Measurements from ENCODE around the gene SPATA6. TPM values are rescaled to one million over a fixed set of nuclear protein-coding genes. Genes with fewer than 3 reads are reported as not detected.
A peak's percentile ranks its signal among the peaks of the same experiment; 100 is the strongest.
"Not testable (repeated sequence)": the region's sequence is repeated elsewhere in the genome, so short reads cannot be mapped to it uniquely, and the experiment has no call there.

The SPATA6 gene
- 10 to 100 TPM in 3 of 4 donors, 1 to 10 TPM in 1; 7.8 to 41.8 (median 16.9) TPM for total RNA-seq

- peak; percentile 90 for DNase-seq (ENCODE audit: low spot score)
- no peak for TF ChIP-seq CTCF (IDR thresholded peaks at IDR 0.05)
- peak; percentile 97 for ATAC-seq (ENCODE audit: low FRiP score)
Measured at GRCh38 chr1:48471691-48472576, at the start of gene SPATA6. Gene SPATA6 (minus strand): TSS chr1:48472204. CDS start chr1:48472008, 196 bp downstream.

GRCh38 chr1:48519896-48520295 lies 47.9 kb upstream of the SPATA6 start:
- not testable (repeated sequence) for ATAC-seq (ENCODE audit: low FRiP score)

DNA sequence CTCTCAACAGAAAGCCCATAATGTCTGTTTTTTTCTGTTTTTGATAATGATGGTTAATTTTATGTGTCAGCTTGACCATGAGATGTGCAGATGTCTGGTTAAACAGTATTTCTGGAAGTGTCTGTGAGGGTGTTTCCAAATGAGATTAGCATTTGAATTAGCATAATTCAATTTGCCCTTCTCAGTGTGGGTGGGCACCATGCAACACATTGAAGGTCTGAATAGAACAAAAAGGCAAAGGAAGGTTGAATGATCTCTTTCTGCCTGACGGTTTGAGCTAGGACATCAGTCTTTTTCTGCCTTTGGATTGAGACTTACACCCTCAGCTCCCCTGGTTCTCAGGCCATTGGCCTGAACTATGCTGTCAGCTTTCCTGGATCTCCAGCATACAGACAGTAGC lies 34.9 kb upstream of the SPATA6 start:
- ATAC-seq (ENCODE audit: low FRiP score) (no peak), DNase-seq (ENCODE audit: low spot score) (no peak)
- TF ChIP-seq CTCF (IDR thresholded peaks at IDR 0.05), result no peak

More at GRCh38 chr1:48519896-48520295, 47.9 kb upstream of the SPATA6 start:
- DNase-seq (ENCODE audit: low spot score), result not testable (repeated sequence)

DNA sequence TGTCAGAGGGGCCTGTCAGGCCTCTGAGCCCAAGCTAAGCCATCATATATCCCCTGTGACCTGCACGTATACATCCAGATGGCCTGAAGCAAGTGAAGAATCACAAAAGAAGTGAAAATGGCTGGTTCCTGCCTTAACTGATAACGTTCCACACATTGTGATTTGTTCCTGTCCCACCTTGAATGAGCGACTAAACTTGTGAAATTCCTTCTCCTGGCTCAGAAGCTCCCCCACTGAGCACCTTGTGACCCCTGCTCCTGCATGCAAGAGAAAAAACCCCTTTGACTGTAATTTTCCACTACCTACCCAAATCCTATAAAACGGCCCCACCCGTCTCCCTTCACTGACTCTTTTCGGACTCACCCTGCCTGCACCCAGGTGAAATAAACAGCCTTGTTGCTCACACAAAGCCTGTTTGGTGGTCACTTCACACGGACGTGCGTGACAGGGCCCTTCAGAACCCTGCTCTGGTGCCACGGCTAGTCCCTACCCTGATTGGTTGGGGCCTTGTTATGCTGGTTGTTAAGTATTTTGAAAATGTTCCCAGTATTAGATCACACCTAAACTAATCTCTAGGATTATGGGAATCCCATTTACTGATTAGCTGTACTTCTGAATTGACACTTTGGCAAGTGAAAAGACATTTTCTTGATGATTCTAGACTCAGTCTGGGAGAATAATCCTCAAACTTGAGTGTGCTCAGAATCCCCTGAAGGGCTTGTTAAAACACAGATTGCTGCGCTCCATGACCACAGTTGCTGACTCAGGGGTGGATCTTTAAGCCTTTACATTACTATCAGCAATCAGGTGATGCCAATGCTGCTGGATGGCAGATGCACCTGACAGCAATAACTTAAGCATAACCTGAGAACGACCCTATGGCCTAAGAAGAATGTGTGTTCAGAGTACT lies 28.8 kb upstream of the SPATA6 start:
- TF ChIP-seq CTCF (IDR thresholded peaks at IDR 0.05), result no peak
- DNase-seq (ENCODE audit: low spot score) (no peak), ATAC-seq (ENCODE audit: low FRiP score) (no peak)

GRCh38 chr1:48499211-48499735 lies 27.3 kb upstream of the SPATA6 start:
- no peak for TF ChIP-seq CTCF (IDR thresholded peaks at IDR 0.05)

DNA sequence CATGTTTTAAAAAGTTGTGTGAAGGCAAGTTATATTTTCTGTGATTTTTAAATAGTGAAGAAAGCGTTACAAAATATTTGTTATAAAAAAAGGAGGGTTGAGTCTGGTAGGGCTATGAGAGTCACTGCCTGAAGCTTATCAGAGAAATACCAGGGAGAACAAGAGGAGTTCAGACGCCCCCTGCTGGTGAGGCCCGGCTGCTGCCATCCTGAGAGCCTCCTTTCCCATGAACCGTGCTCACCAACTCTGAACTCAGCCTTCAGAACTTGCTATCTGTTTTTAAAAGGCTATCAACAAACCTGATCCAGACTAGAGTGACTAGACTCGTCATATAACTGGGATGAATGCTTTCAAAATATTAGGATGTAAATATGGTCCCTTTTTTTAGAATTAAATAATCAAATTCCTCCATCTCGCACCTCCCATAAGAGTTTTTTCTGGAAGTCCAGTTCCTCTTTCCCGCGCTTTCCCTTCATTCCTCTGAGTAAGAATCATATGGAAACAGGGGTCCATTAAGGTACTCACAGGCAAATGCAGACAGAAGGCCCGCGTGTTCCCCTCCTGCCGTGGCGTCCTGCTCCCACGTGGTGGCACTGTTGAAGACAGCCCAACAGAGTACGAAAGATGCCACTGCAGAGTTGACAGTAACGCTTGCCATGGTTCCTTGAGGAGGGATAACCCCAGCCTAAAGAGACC lies 26.2 kb upstream of the SPATA6 start:
- DNase-seq (ENCODE audit: low spot score) (peak; percentile 80), ATAC-seq (ENCODE audit: low FRiP score) (peak; percentile 67)
- TF ChIP-seq CTCF (IDR thresholded peaks at IDR 0.05), result peak in 2 of 3 donors; percentile 72 to 91

More at GRCh38 chr1:48499211-48499735, 27.3 kb upstream of the SPATA6 start:
- no peak for DNase-seq (ENCODE audit: low spot score)
- ATAC-seq (ENCODE audit: low FRiP score), result no peak
